ENCODE results near the gene LRBA.

GRCh38 chr4:150619042-150619441 is 396.0 kb downstream of the LRBA start:
- TF ChIP-seq POLR2AphosphoS5 (IDR thresholded peaks at IDR 0.05; ENCODE audit: low read depth, low read length), result no peak
- TF ChIP-seq POLR2A (IDR thresholded peaks at IDR 0.05; ENCODE audit: low read depth, low read length), result no peak

Data from GM12891 (cell line).